Peyer's patch (tissue), 4 donors: ENCODE results near the gene SURF1.

Experiments used
- POLR2A ChIP-seq, 2 donors: fragments of 450-650 bp; IDR thresholded peaks; one replicate each; pipeline ENCODE4 v1.5.1; 2017; ENCODE audit warnings: antibody characterized with exemption in 2 of 2, mild to moderate bottlenecking in 2 of 2, moderate library complexity in 2 of 2
- TF ChIP-seq, protein P1 (sequence below), 6 experiments: fragments of 450-650 bp in 4 of 6; fragments of 200-600 bp in 2 of 6; sonication (generic) in 1 of 6; IDR thresholded peaks; one replicate each; pipeline ENCODE4 v1.5.1; 2017 to 2019; ENCODE audit warnings: antibody characterized with exemption in 6 of 6, mild to moderate bottlenecking in 3 of 6, moderate library complexity in 1 of 6

DNA sequence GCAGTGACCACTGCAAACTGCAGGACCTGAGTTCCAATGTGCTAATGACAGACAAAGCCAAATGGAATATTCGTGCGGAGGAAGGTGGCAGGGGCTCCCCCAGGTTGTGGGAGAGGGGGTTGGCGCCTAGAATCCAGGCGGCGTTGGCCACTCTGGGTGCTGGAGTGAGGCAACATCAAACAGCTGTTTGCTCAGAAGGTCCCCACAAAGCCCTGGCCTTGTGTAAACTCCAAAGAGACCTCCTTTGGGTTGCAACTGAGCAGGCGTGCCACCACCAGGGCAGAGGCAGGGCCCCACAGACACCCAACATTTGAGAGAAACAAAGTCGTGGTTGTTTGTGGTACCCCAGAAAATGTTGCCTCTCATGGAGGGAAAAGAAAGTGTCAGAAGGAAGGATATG lies 34.4 kb upstream of the SURF1 start:
- TF ChIP-seq, protein P1, sequence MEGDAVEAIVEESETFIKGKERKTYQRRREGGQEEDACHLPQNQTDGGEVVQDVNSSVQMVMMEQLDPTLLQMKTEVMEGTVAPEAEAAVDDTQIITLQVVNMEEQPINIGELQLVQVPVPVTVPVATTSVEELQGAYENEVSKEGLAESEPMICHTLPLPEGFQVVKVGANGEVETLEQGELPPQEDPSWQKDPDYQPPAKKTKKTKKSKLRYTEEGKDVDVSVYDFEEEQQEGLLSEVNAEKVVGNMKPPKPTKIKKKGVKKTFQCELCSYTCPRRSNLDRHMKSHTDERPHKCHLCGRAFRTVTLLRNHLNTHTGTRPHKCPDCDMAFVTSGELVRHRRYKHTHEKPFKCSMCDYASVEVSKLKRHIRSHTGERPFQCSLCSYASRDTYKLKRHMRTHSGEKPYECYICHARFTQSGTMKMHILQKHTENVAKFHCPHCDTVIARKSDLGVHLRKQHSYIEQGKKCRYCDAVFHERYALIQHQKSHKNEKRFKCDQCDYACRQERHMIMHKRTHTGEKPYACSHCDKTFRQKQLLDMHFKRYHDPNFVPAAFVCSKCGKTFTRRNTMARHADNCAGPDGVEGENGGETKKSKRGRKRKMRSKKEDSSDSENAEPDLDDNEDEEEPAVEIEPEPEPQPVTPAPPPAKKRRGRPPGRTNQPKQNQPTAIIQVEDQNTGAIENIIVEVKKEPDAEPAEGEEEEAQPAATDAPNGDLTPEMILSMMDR (IDR thresholded peaks at IDR 0.05) = no peak
- TF ChIP-seq POLR2A (IDR thresholded peaks at IDR 0.05) = no peak
